GM18505 (cell line): ENCODE measurements around the gene DNAAF5.
"Not testable (repeated sequence)": the region's sequence is repeated elsewhere in the genome, so short reads cannot be mapped to it uniquely, and the experiment has no call there.

Source experiments
- ATAC-seq: cut with Tn5 transposase; IDR thresholded peaks from one replicate; pipeline ENCODE4 v1.9.1; 2021; ENCODE audit not compliant: unreplicated experiment
- POLR2A ChIP-seq: IDR thresholded peaks from 4 replicates; pipeline ENCODE4 v1.6.1; 2011; ENCODE audit warnings: borderline replicate concordance; ENCODE audit not compliant: insufficient read depth, insufficient read length; ENCODE audit errors: extremely low read depth

DNAAF5 gene

GRCh38 chr7:744854-745430, 18.4 kb downstream of the DNAAF5 start:
- TF ChIP-seq POLR2A: no peak
- ATAC-seq: no peak

GRCh38 chr7:745431-746154, 19.1 kb downstream of the DNAAF5 start:
- TF ChIP-seq POLR2A: no peak
- ATAC-seq: no peak

- ATAC-seq: no peak
- TF ChIP-seq POLR2A: no peak
Measured at GRCh38 chr7:746155-747061, 19.9 kb downstream of the DNAAF5 start.

- TF ChIP-seq POLR2A: no peak
- ATAC-seq: no peak
Measured at GRCh38 chr7:747186-747585, 20.7 kb downstream of the DNAAF5 start.

GRCh38 chr7:748446-748845, 21.9 kb downstream of the DNAAF5 start:
- no peak for ATAC-seq
- no peak for TF ChIP-seq POLR2A

- no peak for TF ChIP-seq POLR2A
- ATAC-seq: no peak
Measured at GRCh38 chr7:749140-749551, 22.6 kb downstream of the DNAAF5 start.

- no peak for ATAC-seq
- no peak for TF ChIP-seq POLR2A
Measured at GRCh38 chr7:750111-750905, 23.8 kb downstream of the DNAAF5 start.

GRCh38 chr7:751826-752225, 25.3 kb downstream of the DNAAF5 start:
- no peak for ATAC-seq
- TF ChIP-seq POLR2A: no peak

GRCh38 chr7:752256-752655, 25.8 kb downstream of the DNAAF5 start:
- ATAC-seq: not testable (repeated sequence)

- ATAC-seq: no peak
- no peak for TF ChIP-seq POLR2A
Measured at GRCh38 chr7:753190-753589, 26.7 kb downstream of the DNAAF5 start.

- TF ChIP-seq POLR2A: no peak
Measured at GRCh38 chr7:754531-755412, 28.3 kb downstream of the DNAAF5 start.

GRCh38 chr7:755413-755805, 28.9 kb downstream of the DNAAF5 start:
- TF ChIP-seq POLR2A: no peak
- no peak for ATAC-seq

More at GRCh38 chr7:754531-755412, 28.3 kb downstream of the DNAAF5 start:
- no peak for ATAC-seq
